HG03460 (cell line): Measurements from ENCODE around the gene DPEP1.

Experiments
- ATAC-seq: cut with Tn5 transposase; IDR thresholded peaks from one replicate; pipeline ENCODE4 v1.9.1; 2021; ENCODE audit not compliant: unreplicated experiment

The DPEP1 gene

GRCh38 chr16:89598199-89598598, 15.2 kb upstream of the DPEP1 start:
- ATAC-seq, result no peak

GRCh38 chr16:89599451-89599858, 14.0 kb upstream of the DPEP1 start:
- ATAC-seq, result no peak

GRCh38 chr16:89599902-89600301, 13.5 kb upstream of the DPEP1 start:
- ATAC-seq, result no peak

GRCh38 chr16:89600427-89600826, 13.0 kb upstream of the DPEP1 start:
- no peak for ATAC-seq

GRCh38 chr16:89600956-89601355, 12.5 kb upstream of the DPEP1 start:
- no peak for ATAC-seq

GRCh38 chr16:89601906-89602272, 11.6 kb upstream of the DPEP1 start:
- ATAC-seq, result no peak

GRCh38 chr16:89602273-89602951, 11.0 kb upstream of the DPEP1 start:
- no peak for ATAC-seq

- ATAC-seq, result no peak
Measured at GRCh38 chr16:89602952-89603590, 10.4 kb upstream of the DPEP1 start.

GRCh38 chr16:89604764-89605163, 8.7 kb upstream of the DPEP1 start:
- ATAC-seq, result no peak

GRCh38 chr16:89605186-89605970, 8.1 kb upstream of the DPEP1 start:
- ATAC-seq, result no peak

- no peak for ATAC-seq
Measured at GRCh38 chr16:89606006-89606405, 7.4 kb upstream of the DPEP1 start.

- ATAC-seq, result no peak
Measured at GRCh38 chr16:89607453-89607852, 6.0 kb upstream of the DPEP1 start.

GRCh38 chr16:89607937-89608740, 5.3 kb upstream of the DPEP1 start:
- no peak for ATAC-seq

- no peak for ATAC-seq
Measured at GRCh38 chr16:89610108-89610453, 3.4 kb upstream of the DPEP1 start.

- ATAC-seq, result no peak
Measured at GRCh38 chr16:89612415-89613166, 851 bp upstream of the DPEP1 start.

- no peak for ATAC-seq
Measured at GRCh38 chr16:89613954-89614459, 565 bp downstream of the DPEP1 start.

GRCh38 chr16:89615176-89615575, 1.7 kb downstream of the DPEP1 start:
- ATAC-seq, result no peak

- no peak for ATAC-seq
Measured at GRCh38 chr16:89615596-89616090, 2.2 kb downstream of the DPEP1 start.

GRCh38 chr16:89616623-89617022, 3.2 kb downstream of the DPEP1 start:
- no peak for ATAC-seq

GRCh38 chr16:89617036-89617435, 3.6 kb downstream of the DPEP1 start:
- no peak for ATAC-seq
